GM19455 (cell line): Measurements from ENCODE around the gene CCDC85C.
A peak's percentile ranks its signal among the peaks of the same experiment; 100 is the strongest.

Experiments
- ATAC-seq: cut with Tn5 transposase; IDR thresholded peaks from one replicate; pipeline ENCODE4 v1.9.1; 2021; ENCODE audit not compliant: unreplicated experiment

Gene CCDC85C

DNA sequence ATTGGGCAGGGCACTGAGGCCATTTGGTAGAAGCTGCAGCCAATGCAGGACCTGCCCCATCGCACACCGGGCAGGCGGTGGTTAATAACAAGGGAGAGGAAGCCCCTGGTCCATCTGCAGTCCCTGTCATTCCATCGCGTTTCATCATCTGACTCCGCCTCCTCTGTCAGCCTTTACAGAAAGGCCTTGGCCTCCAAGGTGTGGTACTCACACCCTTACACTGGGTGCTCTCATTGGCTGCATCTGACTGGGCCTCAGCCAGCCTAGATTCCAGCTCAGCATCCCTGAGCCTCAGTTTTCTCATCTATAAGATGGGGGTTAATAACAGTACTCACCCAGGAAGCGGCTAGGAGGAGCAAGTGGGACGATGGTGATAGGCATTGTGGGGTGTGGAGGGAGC is 26.2 kb upstream of the CCDC85C start:
- no peak for ATAC-seq

DNA sequence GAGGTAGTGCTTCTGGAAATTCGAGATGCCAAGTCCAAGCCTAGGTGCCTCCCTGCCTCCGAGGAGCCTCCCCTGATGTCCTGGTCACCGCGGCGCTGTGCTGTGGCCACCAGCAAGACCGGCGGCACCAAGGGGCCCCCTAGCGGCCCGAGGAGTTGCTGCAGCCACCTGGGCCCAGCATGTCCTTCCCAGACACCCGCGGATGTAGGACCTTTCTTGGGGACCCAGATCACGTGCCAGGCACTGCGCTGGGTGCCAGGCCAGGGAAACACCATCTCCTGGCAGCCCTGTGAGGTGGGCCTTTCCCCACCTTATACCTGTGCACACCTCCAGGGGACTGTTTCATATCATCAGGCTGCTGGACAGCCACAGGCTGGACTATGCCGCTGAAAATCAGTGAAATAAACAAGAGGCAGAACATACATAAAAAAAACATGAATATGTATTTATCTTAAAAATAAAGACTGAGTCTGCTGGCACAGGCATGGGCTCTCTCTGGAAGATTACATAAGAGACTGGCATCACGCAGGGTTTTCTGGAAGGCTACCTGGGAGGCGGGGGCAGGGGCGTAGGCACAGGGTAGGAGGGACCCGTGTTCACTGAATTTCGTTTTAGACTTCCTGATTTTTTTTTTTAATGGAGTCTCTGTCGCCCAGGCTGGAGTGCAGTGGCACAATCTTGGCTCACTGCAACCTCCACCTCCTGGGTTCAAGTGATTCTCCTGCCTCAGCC is 25.0 kb upstream of the CCDC85C start:
- peak; percentile 59 for ATAC-seq

DNA sequence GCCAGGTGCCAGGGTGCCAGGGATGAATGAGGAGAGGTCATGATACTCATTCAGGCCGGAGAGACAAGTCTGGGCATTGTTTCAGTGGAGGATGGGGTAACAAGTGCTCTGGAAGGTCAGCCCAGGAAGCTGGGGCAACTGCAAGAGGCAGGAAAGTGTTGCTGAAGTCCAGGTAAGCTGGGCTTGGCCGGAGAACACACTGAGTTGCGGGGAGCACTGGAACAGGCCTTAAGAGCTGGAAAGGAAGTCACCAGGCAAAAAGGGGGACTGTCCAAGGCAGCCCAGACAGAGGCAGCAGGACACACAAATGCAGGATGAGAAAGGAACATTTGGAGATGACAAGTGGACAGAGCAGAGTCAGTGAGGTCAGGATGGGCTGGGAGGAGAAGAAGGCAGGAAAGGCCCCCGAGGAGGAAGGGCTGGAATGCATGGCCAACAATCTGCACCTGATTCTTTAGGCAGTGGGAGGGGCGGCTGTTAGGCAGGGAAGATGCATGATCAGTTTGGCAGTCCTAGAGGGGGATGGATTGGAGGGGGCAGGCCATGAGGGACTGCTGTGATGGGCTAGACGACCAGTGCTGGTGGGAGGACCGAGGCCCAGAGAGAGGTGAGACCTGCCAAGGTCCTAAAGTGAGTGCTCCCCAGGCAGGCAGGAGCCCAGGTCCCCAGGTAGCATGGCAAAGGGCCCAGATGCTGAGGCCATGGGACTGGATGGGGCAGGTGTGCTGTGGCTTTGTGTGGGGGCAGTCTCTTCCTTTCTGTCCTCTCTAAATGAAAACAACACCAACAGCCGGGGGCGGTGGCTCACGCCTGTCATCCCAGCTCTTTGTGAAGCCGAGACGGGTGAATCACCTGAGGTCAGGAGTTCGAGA is 23.7 kb upstream of the CCDC85C start:
- no peak for ATAC-seq

DNA sequence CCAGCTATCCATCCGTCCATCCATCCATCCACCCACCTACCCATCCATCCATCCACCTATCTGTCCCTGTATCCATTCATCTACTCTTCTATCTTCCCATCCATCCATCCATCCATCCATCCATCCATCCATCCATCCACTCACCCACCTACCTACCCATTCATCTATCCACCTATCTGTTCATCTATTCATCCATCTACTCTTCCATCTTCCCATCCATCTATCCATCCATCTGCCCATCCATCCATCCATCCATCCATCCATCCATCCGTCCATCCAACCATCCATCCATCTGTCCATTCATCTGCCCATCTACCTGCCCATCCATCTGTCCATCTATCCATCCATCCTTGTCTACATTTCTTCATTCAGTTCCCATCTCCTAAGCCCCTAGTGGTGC is 23.1 kb upstream of the CCDC85C start:
- no peak for ATAC-seq

- ATAC-seq = no peak
Measured at GRCh38 chr14:99626041-99626648, 22.1 kb upstream of the CCDC85C start.

GRCh38 chr14:99625476-99625875 is 21.5 kb upstream of the CCDC85C start:
- no peak for ATAC-seq

DNA sequence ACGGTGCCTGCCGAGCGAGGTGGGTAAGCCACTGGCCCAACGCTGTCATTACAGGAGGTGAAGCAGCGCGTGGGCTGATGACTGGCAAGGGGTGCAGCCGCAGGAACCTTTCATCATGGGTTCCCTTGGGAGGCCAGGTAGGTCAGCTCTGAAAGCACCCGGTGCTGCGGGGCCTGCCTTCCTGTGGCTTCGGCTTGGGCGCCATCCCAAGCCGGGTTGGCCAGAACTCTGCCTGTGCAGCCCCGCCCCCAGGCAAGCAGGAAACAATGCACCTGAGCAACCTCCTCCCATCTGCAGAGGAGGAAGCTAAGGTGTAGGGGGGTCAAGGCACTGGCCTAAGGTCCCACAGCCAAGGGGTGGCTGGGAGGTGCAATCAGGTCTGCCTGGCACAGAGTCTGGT is 21.0 kb upstream of the CCDC85C start:
- ATAC-seq = no peak

DNA sequence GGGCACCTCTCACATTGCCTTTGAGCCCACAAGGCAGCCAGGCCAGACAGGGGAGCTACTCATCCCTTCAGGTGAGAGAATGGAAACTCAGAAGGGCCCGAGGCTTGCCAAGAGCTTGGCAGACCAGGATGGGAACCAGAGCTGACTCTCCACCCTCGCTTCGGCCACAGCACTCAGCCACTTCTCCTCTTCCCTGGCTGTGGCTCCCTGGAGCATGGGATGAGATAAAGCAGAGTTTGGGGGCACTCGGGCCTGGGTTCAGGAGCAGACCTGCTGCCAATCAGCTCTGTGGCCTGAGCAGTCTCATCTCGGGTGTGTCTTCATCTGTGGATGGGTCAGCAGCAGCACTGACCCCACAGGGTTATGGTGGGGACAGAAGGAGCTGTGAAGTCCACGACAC is 20.0 kb upstream of the CCDC85C start:
- ATAC-seq = no peak

- ATAC-seq = no peak
Measured at GRCh38 chr14:99621948-99622347, 17.9 kb upstream of the CCDC85C start.

DNA sequence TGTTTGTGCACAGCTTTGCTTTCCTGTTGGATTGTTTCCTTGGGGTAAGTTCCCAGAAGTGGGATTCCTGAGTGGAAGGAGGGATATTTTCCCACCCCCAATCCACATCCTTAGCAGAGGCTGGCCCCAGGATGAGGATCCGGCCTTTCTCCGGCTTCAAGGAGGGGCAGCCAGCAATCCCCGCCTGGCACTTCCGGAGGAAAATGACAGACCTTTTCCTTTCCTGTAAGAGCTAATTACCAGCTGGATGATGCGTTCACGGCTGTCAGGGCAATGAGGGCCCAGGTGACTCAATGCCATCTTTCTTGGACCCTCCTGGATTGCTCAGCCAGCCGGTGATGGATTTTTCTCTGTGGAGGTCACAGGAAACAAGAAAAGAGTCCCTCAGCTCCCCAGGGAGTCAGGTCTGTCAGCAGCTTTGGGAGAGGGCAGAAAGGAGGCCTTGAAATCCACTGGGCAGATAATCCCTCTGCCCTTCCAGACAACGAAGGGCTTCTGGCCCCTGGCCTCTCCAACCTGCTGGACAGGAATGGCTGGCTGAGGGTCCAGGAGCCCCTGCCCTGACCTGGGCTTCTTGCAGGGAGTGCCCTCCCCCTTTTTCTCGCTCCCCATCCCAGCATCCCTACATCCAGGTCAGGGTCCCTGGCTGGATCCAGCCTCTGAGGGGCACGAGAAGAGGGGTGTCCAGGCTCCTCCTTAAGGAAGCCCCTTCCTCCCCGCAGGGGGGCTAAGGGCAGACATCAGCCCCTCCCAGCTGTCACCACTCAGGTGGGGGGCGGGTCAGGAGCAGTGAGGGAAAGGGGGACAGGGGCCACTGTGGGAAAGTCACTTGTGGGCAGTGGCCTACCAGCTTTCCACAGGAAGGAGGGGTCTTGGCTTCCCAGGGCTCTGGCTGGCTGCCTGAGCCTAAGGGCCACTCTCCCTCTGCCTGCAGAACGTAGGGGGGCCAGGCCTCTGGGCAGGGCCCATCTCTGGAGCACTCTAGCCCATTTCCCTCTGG is 16.1 kb upstream of the CCDC85C start:
- no peak for ATAC-seq

DNA sequence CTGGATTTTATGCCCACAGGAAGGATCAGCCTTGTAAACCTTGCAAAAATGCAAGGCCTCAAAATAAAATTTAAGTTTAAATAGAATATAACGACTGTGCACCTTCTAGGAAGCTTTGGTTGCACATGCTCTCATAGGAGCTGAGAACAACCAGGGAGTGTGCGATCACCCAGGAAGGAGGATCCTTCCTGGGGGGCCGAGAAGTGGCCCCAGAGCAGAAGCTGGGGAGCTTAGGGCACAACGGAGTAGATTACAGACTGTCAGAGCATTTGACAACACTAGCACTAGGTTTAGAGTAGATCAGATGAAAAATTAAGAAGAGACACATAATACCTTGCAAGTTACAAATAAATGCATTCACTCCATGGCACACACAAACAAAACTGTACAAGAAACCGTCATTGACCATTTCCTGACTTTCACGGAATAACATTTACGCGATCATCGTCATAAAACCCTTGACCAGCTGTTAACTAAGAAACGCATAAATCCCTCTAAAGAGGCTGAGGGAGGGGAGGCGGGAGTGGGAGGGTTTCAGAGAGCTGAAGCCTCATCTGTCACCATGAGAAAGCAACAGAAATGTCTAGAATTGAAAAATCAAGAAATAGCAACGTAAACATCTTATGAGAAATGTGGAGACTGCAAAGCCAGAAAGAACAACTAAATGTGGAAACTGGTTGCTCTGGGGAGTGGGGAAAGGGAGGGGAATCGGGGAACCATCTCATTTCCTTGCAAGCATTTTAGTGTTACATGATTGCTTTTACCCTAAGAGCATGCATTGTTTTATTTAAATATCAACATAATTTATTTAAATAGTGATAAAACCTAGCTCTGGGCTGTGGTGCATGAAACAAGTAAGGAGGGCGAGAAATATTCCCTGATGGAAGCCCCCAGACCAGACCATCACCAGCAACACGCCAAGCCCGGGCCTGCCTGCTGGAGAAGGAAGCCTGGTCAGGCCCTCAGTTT is 13.1 kb upstream of the CCDC85C start:
- ATAC-seq = no peak

GRCh38 chr14:99615497-99616157 is 11.6 kb upstream of the CCDC85C start:
- no peak for ATAC-seq

GRCh38 chr14:99612738-99613330 is 8.8 kb upstream of the CCDC85C start:
- no peak for ATAC-seq

- no peak for ATAC-seq
Measured at GRCh38 chr14:99612071-99612737, 8.2 kb upstream of the CCDC85C start.

- no peak for ATAC-seq
Measured at GRCh38 chr14:99611646-99612045, 7.6 kb upstream of the CCDC85C start.

DNA sequence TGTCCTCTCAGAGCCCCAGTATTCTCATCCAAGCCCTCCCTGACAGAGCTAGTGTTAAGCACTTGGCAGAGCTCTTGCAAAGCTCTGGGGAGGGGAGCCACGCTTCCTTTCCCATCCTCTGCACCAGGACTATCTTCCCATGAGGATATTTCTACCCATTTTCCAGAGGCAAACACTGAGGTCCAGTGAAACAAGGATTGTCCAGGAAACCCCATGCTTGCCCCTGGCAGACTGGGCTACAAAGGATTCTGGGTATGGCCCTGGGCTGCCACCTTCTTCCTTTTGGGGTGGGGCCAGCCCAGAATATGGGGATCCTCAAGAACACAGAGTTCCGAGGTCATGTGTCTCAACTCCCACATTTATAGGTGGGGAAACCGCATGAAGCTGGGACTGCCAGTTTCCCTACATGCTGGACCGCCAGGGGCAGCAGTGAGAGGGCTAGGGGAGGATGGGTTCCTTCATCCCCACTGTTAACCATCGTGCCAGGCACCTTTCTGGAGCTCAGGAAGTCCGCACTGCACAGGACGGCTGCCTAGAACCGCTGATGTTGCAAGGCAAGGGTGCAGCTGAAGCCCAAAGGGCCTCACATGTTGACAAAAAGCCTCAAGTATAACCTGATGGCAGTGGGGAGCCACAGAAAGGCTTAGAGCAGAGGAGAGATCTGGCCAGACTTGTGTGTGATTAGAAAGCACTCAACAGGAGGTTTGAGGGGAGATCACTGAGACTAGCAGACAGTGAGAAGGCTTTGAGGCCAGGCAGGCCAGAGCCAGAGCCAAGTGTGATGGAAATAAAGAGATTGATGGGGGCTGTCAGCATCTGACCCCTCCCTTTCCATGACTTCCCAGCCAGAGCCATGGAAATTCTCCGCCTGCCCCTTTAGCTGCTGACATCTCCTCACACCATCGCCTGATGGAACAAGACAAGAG is 5.5 kb upstream of the CCDC85C start:
- ATAC-seq = no peak

- no peak for ATAC-seq
Measured at GRCh38 chr14:99608591-99608990, 4.6 kb upstream of the CCDC85C start.
